ENCODE results near the gene TRAK1.
A peak's percentile ranks its signal among the peaks of the same experiment; 100 is the strongest.

TRAK1 gene

DNA sequence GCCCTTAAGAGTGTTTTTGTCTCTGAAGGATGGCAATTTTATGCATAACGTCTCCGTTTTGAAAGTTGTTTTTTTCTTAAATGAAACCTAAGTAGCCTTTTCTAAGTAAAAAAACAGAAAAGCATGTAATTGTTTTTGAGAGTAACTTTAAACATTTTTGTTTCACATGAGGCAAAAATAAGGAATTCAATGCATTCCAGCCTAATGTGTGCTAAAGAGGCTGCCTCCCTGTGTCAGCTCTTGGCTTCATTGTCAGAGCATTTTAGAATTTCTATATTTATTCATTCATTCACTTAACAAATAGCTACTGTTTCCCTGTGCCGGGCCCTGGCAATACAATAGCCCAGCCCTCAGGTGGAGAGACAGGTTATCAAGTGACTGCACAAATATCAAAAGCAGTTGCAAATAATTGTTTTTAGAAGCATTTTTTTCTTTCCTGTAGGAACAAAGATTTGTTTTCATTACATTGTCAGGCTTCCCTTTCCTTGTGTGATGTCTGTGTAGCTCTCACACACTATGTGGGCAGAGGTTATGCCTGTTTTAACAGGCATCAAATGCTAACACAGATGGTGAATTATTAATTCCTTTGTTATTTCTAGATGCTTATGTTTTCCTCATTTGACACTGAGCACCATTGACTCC lies 93.0 kb downstream of the TRAK1 start:
- no peak for DNase-seq

DNA sequence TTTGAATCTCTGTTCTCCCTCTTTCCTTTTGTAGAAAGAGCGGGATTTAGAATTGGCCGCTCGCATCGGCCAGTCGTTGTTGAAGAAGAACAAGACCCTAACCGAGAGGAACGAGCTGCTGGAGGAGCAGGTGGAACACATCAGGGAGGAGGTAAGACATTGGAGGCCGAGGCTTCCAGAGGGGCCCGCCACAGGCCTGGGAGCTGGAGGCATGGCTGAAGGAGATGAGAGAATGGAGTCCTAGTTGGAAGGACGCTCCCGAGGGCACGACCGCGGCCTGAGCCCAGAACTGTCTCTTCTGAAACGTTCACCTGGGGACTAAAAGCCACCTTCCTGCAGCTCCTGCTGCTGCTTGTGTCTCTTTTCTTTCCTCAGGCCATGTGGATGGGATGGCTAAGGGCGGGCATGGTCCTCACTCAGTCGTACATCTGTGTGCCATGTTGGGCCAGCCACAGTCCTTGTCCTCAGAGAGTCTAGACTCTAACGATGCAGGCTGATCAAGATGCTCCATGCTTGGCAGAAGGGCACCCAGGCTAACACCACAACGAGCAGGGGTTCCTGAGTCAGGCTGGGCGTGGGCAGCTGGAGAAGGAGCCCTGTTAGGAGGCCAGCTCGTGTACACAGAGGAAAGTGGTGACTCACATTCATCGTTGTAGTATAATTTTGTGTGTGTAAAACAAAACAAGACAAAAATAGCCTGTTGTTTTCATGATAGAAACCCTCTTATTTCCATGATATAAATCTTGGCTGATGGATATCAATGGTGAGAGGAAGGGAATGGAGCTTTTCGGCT lies 93.7 kb downstream of the TRAK1 start:
- DNase-seq: no peak

DNA sequence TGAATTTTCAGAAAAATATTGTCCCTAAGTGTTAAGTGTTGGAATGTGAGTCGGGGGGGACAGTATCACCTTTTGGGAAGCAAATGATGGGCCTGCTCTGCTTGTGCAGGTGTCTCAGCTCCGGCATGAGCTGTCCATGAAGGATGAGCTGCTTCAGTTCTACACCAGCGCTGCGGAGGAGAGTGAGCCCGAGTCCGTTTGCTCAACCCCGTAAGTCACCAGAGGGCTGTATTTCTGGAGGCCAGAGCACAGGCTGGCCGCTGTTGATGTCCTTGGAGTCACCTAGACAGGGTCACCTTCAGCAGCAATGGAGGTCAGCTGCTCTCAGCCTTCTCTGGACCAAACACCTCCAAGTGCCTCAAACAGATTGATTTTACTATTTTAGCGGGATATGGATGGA lies 96.8 kb downstream of the TRAK1 start:
- no peak for DNase-seq

DNA sequence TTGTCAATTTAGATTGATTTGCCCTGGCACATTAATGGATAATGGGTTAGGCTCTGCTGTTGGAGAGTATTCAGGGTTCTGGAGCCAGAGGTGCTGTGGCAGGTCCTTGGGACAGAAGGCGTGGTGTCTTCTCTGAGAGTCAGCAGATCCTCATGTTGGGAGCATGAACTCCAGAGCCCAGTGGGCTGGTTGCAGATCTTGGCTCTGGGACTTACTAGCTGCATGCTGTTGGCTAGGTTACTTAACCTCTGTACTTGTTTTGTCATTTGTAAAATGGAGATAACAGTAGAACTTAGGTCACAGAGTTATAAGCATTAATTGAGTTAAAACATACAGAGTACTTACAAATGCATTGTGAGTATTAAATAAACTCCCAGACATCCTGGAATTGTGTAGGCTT lies 97.2 kb downstream of the TRAK1 start:
- no peak for DNase-seq

DNA sequence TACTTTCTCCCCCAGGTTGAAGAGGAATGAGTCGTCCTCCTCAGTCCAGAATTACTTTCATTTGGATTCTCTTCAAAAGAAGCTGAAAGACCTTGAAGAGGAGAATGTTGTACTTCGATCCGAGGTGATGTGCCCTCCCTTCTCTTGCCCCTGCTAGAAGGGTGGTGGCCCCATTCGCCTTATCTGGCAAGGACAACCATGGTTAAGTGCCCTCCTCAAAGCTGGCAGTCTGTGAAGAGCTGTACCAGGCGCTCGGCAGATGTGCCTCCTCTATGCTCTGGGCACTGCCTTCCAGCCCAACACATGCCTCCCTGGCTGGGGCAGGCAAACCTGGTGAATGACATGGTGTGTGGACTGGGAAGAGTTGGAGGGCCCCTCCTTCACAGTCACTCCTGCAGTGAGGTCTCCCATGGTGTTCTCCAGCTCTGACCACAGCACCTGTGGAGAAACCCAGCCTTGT lies 97.9 kb downstream of the TRAK1 start:
- DNase-seq: no peak

DNA sequence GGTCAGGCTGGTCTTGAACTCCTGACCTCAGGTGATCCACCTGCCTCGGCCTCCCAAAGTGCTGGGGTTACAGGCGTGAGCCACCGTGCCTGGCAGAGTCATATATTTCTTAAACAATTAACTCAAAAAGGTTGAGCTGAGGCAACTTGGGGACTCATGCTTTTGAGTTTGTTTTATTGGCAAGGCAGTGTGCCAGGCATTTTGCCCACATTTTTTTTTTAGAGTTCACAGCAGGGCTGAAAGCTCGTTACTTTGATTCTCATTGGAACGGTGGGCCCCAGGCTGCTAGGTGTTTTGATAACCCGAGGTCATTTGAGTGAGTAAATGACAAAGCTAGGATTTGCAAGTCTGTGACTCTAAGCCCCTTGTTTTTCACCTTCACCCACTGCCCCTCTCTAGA lies 98.6 kb downstream of the TRAK1 start:
- DNase-seq: no peak

DNA sequence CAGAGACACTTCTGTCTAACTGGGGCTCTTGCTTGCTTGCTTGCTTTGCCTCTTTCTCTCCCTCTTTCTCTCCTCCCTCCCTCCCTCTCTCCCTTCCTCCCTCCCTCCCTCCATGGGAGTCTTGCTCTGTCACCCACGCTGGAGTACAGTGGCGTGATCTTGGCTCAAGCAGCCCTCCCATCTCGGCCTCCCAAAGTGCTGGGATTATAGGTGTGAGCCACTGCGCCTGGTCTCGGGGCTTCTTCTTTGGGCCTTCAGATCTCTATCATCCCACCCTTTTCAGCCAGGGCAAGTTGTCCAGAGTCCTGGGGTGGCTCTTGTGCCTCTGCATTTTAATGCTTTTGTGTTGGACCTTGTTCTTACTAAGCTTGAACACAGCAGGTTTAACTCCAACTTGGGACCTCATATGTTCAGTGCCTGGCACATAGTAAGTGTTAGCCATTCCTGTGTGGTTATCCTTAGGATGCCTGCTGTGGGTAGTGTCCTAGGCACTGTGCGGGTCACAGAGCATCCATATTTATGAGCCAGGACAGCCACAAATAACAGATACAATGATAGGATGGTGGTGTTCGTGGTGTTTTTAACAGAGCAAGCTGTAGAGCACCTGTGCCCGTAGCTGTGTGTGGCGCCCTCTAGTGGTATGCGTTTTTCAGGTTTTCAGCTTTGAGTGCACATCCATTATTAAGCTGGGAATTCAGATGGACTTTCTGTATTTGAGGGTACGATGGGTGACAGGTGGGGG lies 99.7 kb downstream of the TRAK1 start:
- peak; percentile 39 to 53 for DNase-seq

DNA sequence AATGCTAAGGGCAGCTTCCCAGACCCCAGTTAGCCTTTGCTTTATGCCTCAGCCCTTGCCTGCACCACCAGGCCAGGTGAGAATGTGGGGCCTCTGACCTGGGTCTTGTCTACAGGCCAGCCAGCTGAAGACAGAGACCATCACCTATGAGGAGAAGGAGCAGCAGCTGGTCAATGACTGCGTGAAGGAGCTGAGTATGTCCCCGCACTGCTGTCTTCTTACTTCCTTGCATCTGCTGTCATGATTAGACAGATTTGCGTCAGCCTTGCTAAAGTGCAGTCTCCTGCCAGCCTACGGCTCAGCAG lies 100.2 kb downstream of the TRAK1 start:
- DNase-seq: no peak

DNA sequence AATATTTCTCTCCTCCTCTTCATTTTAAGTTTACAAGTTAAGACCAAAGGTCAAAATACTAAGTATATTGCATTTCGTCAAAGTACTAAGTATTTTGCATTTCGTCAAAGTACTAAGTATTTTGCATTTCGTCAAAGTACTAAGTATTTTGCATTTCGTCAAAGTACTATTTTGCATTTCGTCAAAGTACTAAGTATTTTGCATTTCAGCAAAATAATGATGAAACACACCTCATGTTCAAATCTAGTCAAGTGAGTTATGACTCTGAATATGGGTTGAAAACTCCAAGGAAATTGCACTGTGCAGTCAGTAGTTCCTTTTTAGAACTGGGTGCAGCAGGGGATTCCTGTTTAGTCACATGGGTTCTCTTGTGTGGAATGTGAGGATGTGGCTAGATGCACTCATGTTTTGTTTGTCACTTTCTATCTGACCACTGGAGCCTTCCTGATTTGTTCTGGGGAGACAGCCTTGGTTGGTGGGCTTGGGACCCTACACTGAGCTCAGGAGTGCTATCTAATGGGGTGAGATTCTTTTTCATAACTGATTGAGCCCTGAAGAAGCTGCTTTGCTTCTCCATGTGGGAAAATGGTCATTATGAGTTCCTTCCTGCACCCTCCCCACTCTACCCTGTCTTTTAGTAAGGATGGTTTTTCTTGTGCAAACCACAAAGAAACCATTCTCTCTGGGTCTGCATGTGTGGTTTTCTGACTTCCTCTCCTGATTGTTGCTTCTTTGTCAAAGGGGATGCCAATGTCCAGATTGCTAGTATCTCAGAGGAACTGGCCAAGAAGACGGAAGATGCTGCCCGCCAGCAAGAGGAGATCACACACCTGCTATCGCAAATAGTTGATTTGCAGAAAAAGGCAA lies 101.4 kb downstream of the TRAK1 start:
- DNase-seq: peak; percentile 74 to 76

DNA sequence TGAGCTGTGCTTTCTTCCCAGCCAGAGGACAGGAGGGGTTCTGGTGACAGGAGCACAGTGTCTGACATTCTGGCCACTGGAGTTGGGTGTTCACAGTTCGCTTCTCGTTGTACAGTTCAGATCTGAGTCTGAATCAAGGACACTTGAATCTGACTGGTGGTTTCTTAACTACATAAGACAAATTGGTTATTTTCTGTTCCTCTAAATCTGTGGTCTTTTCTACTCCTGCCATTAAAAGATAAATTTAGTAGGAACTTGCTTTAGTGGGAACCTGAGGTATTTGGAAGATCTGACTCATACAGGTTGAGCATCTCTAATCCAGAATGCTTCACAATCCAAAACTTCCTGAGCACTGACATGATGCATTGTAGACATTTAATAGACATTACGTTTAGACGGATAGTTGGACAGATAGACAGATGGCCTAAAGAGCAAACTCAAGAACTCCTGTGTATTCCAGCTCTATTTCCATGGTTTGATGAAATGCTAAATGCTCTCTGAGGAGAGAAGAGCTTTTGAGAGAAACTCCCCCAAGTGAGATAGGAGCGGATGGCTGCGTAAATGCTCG lies 103.9 kb downstream of the TRAK1 start:
- DNase-seq: no peak

DNA sequence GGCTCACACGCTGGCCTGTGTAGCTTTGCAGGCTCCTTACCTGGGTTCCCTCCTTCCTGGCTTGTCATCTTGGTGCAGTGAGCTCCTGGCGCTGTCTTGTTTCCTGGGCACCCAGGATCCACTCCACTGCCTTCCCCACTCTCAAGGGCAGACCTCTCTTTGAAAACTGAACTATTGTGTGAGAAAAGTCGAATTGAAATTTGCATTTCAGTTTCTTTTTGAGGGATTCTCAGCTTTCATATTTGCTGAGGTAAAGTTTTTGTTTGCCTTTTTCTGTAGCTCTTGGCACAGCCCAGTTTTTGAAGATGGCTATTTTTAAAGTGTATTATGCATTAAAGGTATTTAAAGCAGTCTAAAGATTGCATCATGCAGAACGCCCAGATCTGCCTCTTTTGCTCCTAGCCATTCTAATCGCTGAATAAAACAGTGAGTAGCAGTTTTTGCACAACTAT lies 104.7 kb downstream of the TRAK1 start:
- no peak for DNase-seq

DNA sequence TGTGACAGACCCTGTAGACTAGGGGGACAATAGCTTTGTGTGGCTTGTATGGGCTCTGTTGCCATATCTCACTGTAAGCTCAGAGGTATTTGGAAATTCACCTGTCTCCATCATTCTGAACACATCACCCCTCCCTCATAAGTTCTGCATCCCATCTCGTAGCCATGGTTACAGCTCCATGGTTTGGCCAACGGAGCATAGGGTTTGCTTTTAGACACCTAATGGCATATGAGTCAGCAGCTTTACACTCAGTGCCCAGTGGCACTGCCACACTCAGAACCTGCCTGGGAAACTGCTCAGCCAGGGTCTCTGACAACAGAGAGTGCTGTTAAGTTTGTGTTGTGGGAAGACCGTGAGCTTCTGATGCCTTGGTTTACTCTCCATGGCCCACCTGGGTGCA lies 107.6 kb downstream of the TRAK1 start:
- DNase-seq: no peak

DNA sequence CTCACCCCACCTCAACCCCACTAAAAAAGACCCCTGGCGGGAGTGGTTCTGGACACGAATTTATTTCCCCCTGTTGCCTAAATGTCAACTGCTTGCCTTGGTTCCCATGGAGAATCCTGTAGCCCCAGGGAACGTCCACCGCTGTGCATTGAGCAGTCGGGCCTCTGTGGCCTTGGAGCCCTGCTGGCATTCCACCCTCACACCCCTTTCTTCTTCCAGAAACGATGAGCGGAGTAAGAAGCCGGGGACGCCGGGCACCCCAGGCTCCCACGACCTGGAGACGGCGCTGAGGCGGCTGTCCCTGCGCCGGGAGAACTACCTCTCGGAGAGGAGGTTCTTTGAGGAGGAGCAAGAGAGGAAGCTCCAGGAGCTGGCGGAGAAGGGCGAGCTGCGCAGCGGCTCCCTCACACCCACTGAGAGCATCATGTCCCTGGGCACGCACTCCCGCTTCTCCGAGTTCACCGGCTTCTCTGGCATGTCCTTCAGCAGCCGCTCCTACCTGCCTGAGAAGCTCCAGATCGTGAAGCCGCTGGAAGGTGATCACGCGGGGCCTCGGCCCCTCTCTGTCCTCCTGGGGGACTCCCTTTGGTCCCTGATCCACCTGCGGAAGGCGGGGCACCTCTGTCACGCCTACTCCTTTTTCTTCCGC lies 111.2 kb downstream of the TRAK1 start:
- no peak for DNase-seq

DNA sequence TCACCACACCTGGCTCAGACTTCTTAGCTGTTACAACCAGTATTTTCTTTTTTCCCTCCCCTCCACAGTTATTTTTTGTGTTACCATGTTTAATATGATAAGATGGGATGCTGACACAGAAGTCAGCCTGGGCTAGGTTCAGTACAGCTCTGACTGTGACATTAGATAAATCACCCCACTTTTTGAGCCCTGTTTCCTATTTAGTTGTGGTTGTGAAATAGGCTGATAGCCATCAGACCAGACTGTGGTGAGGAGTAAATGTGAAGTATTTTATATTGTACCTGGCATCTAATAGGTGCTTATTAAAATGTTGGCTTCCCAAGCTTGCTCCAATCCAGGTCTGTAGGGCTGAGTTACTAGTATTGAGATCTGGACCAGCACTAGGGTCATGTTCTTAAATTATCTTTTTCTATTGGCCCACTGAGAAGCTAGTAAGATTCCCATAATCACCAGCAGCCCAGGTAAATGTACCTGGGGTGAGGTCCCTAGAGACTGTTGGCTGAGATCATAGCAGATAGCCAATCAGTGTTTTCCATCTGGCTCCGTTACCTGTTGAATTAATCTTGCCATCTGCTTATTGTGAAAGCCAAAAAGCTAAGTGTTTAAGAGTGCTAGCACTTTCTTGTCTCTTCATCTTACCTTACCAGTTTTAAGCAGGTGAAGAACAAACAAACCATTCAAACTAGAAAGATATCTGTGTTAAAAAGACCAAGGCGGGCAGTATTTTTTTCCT lies 113.9 kb downstream of the TRAK1 start:
- DNase-seq: no peak

DNA sequence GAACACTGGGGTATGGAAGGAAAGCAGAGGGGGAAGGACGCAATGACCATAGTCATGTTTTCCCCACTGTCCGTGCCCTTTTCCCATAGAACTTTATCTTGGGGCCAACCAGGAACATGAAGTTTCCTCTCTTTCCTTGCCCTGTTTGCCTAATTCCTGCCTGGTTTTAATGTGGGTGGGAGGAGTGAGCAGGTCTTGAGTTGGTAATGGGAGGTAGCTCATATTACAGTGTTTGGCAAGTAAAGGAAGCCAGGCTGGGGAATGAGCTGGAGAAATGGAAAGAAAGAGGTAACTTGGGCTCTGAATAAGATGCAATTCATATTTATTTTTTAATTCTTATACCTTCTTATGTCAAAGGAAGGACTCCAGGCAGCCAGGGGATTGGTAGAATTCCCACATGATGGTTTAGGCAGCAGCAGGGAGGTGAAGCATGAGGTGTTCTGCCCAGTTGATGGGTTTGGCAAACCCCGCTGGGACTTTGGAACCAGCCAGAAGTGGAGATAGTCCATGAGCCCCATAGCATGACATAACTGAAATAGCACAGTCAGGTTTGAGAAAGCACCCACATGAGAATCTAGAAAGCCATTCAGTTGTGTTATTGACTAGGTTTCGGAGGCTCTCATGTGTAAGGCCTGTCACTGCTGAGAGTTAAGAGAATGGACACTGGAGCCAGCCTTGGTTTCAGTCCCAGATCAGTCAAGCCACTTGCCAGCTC lies 114.8 kb downstream of the TRAK1 start:
- no peak for DNase-seq

DNA sequence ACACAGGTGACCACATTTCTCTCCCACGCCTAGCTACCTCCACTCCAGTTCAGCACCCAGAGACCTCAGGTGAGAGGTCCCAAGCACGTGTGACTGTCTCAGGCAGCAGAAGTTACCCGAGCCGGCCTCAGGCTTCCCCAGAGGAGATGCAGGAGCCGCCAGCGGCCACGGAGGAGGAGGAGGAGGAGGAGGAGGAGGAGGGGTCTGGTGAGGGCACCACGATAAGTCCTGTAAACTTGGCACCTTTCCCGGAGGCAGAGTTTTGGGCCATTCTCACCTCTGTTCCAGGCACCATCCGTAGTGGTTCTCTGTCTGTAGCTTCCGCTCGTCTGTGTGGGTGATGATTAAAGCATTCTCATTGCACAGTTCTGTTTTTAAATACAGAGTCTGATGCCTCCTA lies 118.8 kb downstream of the TRAK1 start:
- no peak for DNase-seq

DNA sequence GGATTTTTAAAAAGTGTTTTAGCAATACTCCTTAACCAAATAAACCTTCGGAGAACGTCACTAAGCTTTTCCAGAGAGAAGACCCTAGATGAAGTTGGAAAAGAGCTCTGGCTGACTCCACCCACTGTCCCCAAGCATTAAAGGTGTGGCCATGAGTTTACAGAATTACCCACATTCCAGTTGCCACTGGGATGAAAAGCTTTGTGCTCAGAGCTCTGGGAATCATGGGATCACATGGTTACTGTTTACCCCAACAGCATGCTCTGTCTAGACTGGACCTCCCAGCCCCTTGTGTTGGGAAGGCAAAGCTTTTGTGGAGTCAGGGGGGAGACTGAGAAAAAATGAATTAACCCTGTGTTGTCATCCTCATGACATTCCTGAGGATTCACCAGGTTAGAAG lies 119.6 kb downstream of the TRAK1 start:
- DNase-seq: no peak

DNA sequence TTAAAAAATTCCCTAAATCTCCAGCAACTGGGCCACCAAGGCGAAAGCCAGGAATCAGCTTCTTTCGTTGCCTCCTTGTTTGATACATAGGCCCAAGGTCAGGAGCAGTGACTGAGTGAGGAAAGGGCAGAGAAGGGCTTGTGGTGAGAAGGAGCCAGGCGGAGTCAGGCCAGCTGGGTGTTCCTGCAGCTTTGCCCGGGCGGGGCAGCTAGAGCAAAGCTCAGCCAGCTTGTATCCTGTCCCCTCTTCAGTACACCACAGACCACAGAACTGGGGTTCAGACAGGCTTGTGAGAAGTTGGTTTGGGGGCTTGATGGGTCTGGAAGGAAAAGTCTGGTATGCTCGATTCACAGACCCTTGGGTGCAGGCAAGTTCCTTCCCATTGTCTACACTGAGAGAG lies 122.3 kb downstream of the TRAK1 start:
- DNase-seq: no peak

DNA sequence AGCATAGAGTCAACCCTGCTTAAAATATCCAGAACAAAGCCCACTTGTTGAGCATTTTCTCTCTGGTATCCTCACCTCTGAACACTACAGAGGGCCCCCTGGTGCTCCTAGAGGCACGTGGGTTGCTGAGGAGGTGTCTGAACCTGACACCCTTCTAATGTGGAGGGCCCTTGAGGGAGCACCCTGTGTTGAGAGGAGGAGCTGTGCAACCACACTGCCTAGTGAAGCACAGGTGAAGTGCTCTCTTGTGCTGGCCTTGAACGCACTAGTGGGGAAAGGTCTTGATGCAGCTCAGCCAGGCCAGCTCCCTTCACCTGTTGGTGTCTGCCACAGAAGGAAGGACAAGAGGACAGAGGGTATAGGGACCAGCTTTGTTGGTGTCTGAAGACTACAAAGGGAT lies 122.9 kb downstream of the TRAK1 start:
- DNase-seq: no peak

DNA sequence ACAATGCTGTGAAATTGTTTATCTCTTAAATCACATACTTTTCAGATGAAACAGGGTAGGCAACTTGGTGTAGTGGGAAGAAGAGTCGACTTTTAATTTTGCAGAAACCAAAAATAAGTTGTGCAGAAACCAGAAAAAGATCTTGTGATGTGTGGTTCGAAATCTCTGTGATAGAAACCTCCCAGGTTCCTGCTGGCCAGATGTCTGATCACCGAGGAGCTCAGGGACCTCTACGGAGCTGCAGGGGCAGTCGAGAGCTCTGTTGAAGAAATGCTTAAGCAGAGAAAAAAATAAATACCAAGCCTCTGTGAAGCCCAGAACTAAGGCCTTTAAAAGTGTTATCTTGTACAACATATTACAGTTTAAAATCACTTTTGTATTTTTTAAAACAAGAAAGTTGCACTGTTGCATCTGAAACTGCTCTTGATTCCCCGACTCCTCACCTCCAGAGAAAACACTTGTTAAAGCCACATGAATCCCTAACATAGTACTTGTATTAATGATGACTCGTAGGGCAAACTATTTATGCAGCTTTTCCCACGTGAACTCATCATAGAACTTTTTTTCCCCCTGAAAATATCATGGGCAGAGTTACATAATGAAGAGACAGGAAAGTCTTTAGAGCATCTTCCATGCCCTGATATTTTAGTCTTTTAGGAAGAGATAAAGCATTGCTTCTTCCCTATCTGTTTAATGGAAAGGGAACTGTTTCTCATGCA lies 123.6 kb downstream of the TRAK1 start:
- DNase-seq: no peak
